Kidney epithelial cell (primary cell): ENCODE results near the gene PDE11A. TPM values are rescaled to one million over a fixed set of nuclear protein-coding genes. Genes with fewer than 3 reads are reported as not detected.
"Not testable (repeated sequence)": the region's sequence is repeated elsewhere in the genome, so short reads cannot be mapped to it uniquely, and the experiment has no call there.

Experiments used
- DNase-seq: peaks from one replicate; pipeline ENCODE4 v3.0.0-alpha.2; 2010; ENCODE audit warnings: low read depth
- H3K27me3 ChIP-seq: 2 replicates; pipeline ENCODE4 v1.6.0; 2011; ENCODE audit warnings: low read length; ENCODE audit not compliant: control insufficient read depth, insufficient read depth
- H3K36me3 ChIP-seq: 2 replicates; pipeline ENCODE4 v1.5.1; 2011; ENCODE audit warnings: low read length; ENCODE audit not compliant: control insufficient read depth, insufficient read depth
- H3K4me3 ChIP-seq: 2 replicates; pipeline ENCODE4 v1.5.1; 2011; ENCODE audit warnings: low read depth, mild to moderate bottlenecking, control low read depth, low read length
- CTCF ChIP-seq: IDR thresholded peaks from 2 replicates; pipeline ENCODE4 v1.5.1; 2011; ENCODE audit warnings: mild to moderate bottlenecking, moderate library complexity, low read length, control low read depth, inconsistent platforms; ENCODE audit not compliant: insufficient read depth, poor library complexity, severe bottlenecking
- total RNA-seq: library from RNA; depleted of rRNA; stranded (reverse); fragments of >200 nt; gene quantifications from 2 replicates; pipeline ENCODE4 v1.2.3, GENCODE V29; 2015

PDE11A gene
- total RNA-seq, 1 donor from 2014 or later = 0.13 TPM

GRCh38 chr2:178059681-178060080, 12.9 kb downstream of the PDE11A start:
- H3K4me3 ChIP-seq = no peak overlapping the region
- no peaks in the 10 kb centered on the region for H3K36me3 ChIP-seq
- no peak for TF ChIP-seq CTCF
- H3K27me3 ChIP-seq = no peaks in the 10 kb centered on the region
- no peak for DNase-seq

GRCh38 chr2:178059111-178059510, 13.5 kb downstream of the PDE11A start:
- H3K4me3 ChIP-seq = no peak overlapping the region
- no peak for DNase-seq
- H3K27me3 ChIP-seq = no peaks in the 10 kb centered on the region
- H3K36me3 ChIP-seq = no peaks in the 10 kb centered on the region
- no peak for TF ChIP-seq CTCF

GRCh38 chr2:178057179-178057680, 15.3 kb downstream of the PDE11A start:
- TF ChIP-seq CTCF = no peak
- Histone ChIP-seq H3K4me3 (no peak overlapping the region), H3K36me3 (no peaks in the 10 kb centered on the region), H3K27me3 (no peaks in the 10 kb centered on the region)
- DNase-seq = no peak

GRCh38 chr2:178056345-178056744, 16.2 kb downstream of the PDE11A start:
- TF ChIP-seq CTCF = no peak

GRCh38 chr2:178051257-178051656, 21.3 kb downstream of the PDE11A start:
- not testable (repeated sequence) for H3K36me3 ChIP-seq, H3K4me3 ChIP-seq, DNase-seq, H3K27me3 ChIP-seq

More at GRCh38 chr2:178056345-178056744, 16.2 kb downstream of the PDE11A start:
- no peak for DNase-seq
- H3K27me3 ChIP-seq = no peaks in the 10 kb centered on the region
- no peaks in the 10 kb centered on the region for H3K36me3 ChIP-seq
- H3K4me3 ChIP-seq = no peak overlapping the region

GRCh38 chr2:178047391-178047790, 25.2 kb downstream of the PDE11A start:
- H3K36me3 ChIP-seq = no peaks in the 10 kb centered on the region
- no peaks in the 10 kb centered on the region for H3K27me3 ChIP-seq
- no peak overlapping the region for H3K4me3 ChIP-seq
- TF ChIP-seq CTCF = no peak
- DNase-seq = no peak
